Measurements from ENCODE around the gene MAFB. TPM values are rescaled to one million over a fixed set of nuclear protein-coding genes. Genes with fewer than 3 reads are reported as not detected.

Gene MAFB
- polyA plus RNA-seq, 1 of the 3 experiments (the other 2 are of a cell fraction): 0.08 TPM

DNA sequence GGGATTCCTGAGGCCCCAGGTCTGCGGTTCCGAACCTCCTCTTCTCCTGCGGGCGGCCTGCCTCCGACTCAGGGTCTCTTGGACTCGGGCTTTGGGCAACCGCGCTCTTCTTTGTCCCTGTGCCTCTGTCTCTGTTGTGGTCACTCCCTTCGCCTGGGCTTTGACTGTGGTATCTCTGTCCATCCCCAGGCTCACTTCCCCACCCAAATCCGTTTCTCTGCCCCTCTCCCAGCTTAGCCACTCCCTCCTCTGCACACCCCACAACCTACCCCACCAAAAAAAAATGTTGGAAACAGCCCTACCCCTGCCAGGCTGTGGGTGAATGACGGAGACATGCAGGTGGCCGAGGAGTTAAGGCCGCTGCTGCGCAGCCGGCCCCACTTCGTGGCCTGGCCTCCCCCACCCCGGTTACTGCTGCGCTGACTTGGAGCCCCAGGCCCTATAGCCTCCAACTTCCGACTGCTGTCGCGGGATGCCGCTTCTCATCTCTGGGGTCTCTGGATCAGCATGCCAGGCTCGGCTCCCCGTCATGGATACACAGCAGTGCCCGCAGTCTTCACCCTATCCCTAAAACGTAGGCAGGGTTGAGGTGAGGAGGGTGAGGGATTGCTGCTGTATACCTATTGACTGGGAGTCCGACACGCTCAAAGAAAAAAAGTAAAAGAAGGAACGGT lies 2.7 kb upstream of the MAFB start:
- WGBS (ENCODE audit: low lambda C conversion rate): 64% methylated on average over 29 of the region's 29 CpGs
- Histone ChIP-seq H3K36me3 (replicated peaks in 1 of 2; ENCODE audit: control insufficient read depth in 1 of 2, insufficient read depth in 2 of 2, low read length in 1 of 2) (no peaks in the 10 kb centered on the region), H3F3A (replicated peaks; ENCODE audit: insufficient read depth) (no peaks in the 10 kb centered on the region), H4K20me1 (ENCODE audit: insufficient read depth) (no peaks in the 10 kb centered on the region), H3K4me1 (ENCODE audit: control insufficient read depth in 1 of 2, insufficient read depth in 2 of 2, low read depth in 1 of 2, low read length in 1 of 2) (peaks cover 0 to 11% of the 10 kb centered on the region in 2 experiments; a peak in 1 of 4 replicates), H3K27ac (ENCODE audit: low read depth in 2 of 2, low read length in 1 of 2) (no peak overlapping the region), H3K9me2 (no peaks in the 10 kb centered on the region), H3K27me3 (ENCODE audit: insufficient read depth) (peaks cover 52% of the 10 kb centered on the region), H3K4me3 (ENCODE audit: low read depth in 2 of 2, low read length in 1 of 2) (no peak overlapping the region), H3K79me2 (ENCODE audit: insufficient read depth) (no peaks in the 10 kb centered on the region), H3K9ac (no peak overlapping the region), H3K9me3 (no peaks in the 10 kb centered on the region), H3K4me2 (no peak overlapping the region), H2AFZ (ENCODE audit: low read depth) (no peak overlapping the region)
- ChIA-PET POLR2A (interaction anchor here (0.6 kb wide), 1 partner anchor 1218 kb away, joined by 3 read pairs; no protein-coding TSS in a partner anchor), CTCF (interaction anchor here (0.6 to 4.7 kb wide), 7 partner anchors 9 to 806 kb away, joined by 3 to 24 read pairs (median 5); no protein-coding TSS in a partner anchor)
- no peak for DNase-seq
- TF ChIP-seq CHD2 (IDR thresholded peaks at IDR 0.05; ENCODE audit: low read length, partially characterized antibody) (no peak), MXI1 (IDR thresholded peaks at IDR 0.05; ENCODE audit: low read depth, low read length) (no peak), JUND (IDR thresholded peaks at IDR 0.05) (no peak), EZH2phosphoT487 (IDR thresholded peaks at IDR 0.05; ENCODE audit: borderline replicate concordance, low read depth) (no peak), RXRA (IDR thresholded peaks at IDR 0.05; ENCODE audit: borderline replicate concordance, low read depth) (no peak), TAF1 (IDR thresholded peaks at IDR 0.05; ENCODE audit: borderline replicate concordance, low read depth, low read length) (no peak), NFIC (IDR thresholded peaks at IDR 0.05; ENCODE audit: borderline replicate concordance) (no peak), ELF1 (IDR thresholded peaks at IDR 0.05) (no peak), RFX5 (IDR thresholded peaks at IDR 0.05; ENCODE audit: low read length) (no peak), YY1 (IDR thresholded peaks at IDR 0.05; ENCODE audit: low read depth) (no peak), FOXJ3 (CRISPR knock-in tag; IDR thresholded peaks at IDR 0.05) (no peak)
- TF ChIP-seq, protein P1, sequence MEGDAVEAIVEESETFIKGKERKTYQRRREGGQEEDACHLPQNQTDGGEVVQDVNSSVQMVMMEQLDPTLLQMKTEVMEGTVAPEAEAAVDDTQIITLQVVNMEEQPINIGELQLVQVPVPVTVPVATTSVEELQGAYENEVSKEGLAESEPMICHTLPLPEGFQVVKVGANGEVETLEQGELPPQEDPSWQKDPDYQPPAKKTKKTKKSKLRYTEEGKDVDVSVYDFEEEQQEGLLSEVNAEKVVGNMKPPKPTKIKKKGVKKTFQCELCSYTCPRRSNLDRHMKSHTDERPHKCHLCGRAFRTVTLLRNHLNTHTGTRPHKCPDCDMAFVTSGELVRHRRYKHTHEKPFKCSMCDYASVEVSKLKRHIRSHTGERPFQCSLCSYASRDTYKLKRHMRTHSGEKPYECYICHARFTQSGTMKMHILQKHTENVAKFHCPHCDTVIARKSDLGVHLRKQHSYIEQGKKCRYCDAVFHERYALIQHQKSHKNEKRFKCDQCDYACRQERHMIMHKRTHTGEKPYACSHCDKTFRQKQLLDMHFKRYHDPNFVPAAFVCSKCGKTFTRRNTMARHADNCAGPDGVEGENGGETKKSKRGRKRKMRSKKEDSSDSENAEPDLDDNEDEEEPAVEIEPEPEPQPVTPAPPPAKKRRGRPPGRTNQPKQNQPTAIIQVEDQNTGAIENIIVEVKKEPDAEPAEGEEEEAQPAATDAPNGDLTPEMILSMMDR (IDR thresholded peaks at IDR 0.05): no peak
- TF ChIP-seq, protein P2, sequence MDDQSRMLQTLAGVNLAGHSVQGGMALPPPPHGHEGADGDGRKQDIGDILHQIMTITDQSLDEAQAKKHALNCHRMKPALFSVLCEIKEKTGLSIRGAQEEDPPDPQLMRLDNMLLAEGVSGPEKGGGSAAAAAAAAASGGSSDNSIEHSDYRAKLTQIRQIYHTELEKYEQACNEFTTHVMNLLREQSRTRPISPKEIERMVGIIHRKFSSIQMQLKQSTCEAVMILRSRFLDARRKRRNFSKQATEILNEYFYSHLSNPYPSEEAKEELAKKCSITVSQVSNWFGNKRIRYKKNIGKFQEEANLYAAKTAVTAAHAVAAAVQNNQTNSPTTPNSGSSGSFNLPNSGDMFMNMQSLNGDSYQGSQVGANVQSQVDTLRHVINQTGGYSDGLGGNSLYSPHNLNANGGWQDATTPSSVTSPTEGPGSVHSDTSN (IDR thresholded peaks at IDR 0.05): no peak
- TF ChIP-seq, protein P3, sequence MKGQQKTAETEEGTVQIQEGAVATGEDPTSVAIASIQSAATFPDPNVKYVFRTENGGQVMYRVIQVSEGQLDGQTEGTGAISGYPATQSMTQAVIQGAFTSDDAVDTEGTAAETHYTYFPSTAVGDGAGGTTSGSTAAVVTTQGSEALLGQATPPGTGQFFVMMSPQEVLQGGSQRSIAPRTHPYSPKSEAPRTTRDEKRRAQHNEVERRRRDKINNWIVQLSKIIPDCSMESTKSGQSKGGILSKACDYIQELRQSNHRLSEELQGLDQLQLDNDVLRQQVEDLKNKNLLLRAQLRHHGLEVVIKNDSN (IDR thresholded peaks at IDR 0.05; ENCODE audit: borderline replicate concordance, low read depth): no peak
- TF ChIP-seq, protein P4, sequence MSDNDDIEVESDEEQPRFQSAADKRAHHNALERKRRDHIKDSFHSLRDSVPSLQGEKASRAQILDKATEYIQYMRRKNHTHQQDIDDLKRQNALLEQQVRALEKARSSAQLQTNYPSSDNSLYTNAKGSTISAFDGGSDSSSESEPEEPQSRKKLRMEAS (IDR thresholded peaks at IDR 0.05; ENCODE audit: low read depth): no peak
